HK-2 (cell line): ENCODE measurements around the gene DTX1.
"Not testable (repeated sequence)": the region's sequence is repeated elsewhere in the genome, so short reads cannot be mapped to it uniquely, and the experiment has no call there.

Experiments
- DNase-seq: peaks from one replicate; pipeline ENCODE4 v3.0.0-alpha.2; 2018; ENCODE audit not compliant: unreplicated experiment

DTX1 gene

GRCh38 chr12:113136990-113137511 lies 80.5 kb downstream of the DTX1 start:
- DNase-seq: no peak

GRCh38 chr12:113137861-113138783 lies 81.6 kb downstream of the DTX1 start:
- no peak for DNase-seq

DNA sequence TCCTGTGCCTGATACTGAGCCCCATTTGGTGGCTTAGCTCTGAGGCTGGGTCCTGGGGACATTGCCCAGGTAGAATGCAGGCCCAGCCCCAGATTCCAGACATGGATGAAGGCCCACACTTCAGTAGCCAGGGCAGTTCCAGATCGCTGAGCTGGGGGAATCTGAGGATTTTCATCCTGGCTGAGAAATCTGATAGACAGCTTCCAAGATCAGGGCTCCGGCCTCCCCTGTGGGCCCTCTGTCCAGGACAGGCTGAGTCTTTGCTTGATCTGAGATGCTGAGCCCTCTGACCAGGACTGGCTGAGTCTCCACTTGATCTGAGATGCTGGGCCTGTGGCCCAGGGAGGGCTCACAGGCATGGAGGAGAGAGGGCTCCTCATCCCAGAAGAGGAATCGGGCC lies 82.3 kb downstream of the DTX1 start:
- DNase-seq: peak; percentile 74

DNA sequence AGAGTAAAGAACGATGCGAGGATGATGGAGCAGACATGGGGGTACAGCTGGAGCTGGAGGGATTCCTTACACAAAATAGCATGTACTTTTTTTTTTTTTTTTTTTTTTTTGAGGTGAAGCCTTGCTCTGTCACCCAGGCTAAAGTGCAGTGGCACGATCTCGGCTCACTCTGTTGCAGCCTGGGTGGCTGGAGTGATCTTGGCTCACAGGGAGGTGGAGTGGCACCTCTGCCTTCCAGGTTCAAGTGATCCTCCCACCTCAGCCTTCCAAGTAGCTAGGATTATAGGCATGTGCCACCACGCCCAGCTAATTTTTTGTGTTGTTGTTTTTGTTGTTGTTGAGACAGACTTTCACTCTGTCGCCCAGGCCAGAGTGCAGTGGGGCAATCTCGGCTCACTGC lies 84.2 kb downstream of the DTX1 start:
- no peak for DNase-seq

DNA sequence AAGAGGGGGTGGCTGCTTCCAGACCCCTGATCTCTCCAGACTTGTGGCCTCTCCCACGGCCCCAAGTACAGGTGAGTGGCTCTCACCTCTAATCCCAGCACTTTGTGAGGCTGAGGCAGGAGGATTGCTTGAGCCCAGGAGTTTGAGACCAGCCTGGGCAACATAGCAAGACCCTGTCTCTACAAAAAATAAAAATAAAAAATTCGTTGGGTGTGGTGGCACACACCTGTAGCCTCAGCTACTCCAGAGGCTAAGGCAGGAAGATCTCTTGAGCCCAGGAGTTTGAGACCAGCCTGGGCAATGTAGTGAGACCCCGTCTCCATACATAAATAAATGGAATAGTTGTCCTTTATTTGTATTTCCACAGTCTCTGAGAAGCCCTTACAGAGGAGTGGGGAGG lies 85.2 kb downstream of the DTX1 start:
- DNase-seq: not testable (repeated sequence)

- DNase-seq: no peak
Observed at GRCh38 chr12:113142173-113142885, 85.8 kb downstream of the DTX1 start.

DNA sequence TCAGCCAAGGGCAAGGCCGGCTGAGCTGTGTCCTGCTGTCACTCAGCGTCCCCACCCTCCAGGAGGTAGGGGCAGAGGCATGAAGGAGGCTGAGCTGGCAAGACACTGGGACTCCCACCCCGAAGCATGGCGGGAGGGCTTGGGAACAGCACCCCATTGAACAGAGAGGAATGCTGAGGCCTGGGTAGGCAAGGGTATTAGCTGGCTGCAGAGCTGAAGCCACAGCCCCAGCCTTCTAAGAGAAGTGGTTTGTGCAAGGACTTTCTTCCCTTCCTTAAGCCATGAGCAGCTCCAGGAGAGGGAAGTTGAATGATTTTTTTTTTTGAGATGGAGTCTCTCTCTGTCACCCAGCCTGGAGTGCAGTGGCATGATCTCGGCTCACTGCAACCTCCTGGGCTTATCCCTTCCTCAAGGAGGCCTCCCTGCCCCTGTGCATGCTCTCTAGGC lies 86.4 kb downstream of the DTX1 start:
- DNase-seq: no peak

- DNase-seq: no peak
Observed at GRCh38 chr12:113143959-113144358, 87.4 kb downstream of the DTX1 start.

- DNase-seq: no peak
Observed at GRCh38 chr12:113144806-113145205, 88.3 kb downstream of the DTX1 start.

DNA sequence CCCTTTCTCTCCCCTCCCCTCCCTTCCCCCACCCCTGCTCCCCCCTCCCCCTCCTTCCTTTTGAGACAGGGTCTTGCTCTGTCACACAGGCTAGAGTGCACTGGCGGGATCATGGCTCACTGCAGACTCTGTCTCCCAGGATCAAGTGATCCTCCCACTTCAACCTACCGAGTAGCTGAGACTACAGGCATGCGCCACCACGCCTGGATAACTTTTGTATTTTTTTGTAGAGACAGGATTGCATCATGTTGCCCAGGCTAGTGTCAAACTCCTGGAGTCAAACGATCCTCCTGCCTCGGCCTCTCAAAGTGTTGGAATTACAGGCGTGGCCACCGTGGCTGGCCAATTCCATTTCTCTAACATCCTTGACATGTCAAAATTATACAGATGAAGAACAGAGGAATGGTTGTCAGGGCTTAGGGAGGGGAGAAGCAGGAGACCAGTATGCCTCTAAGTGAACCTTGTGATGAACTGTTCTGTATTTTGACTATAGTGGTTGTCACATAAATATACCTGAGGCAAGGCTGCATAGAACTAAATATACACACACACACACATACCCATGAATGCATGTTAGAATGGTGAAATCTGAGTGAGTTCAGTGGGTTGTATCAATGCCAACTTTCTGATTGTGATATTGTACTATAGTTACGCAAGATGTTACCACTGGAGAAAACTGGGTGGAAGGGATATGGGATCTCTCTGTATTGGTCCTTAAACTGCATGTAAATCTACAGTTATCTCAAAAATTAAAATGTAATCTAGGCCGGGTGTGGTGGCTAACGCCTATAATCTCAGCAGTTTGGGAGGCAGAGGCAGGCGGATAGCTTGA lies 89.4 kb downstream of the DTX1 start:
- DNase-seq: no peak

GRCh38 chr12:113146999-113147398 lies 90.5 kb downstream of the DTX1 start:
- no peak for DNase-seq
